Activated T-helper 17 cell treated with anti-CD3 and anti-CD28 coated beads, Interleukin-2, amount 50 U/mL, for 72 hours (primary cell): ENCODE results near the gene TMEM141. TPM values are rescaled to one million over a fixed set of nuclear protein-coding genes. Genes with fewer than 3 reads are reported as not detected.
A peak's percentile ranks its signal among the peaks of the same experiment; 100 is the strongest.
"Not testable (repeated sequence)": the region's sequence is repeated elsewhere in the genome, so short reads cannot be mapped to it uniquely, and the experiment has no call there.

Experiments
- ATAC-seq: fragments of 150-1000 bp; cut with Tn5 transposase; replicated peaks from 2 replicates; pipeline ENCODE4 v1.10.0; 2021; ENCODE audit warnings: mild to moderate bottlenecking, moderate library complexity
- H3K27ac Mint-ChIP-seq: one replicate; pipeline ENCODE4 v1.8.0; 2022; ENCODE audit warnings: mixed read lengths
- H3K27me3 Mint-ChIP-seq: one replicate; pipeline ENCODE4 v1.8.0; 2022; ENCODE audit warnings: mixed read lengths
- H3K36me3 Mint-ChIP-seq: one replicate; pipeline ENCODE4 v1.8.0; 2022; ENCODE audit warnings: low read depth, mild to moderate bottlenecking, mixed read lengths
- H3K4me1 Mint-ChIP-seq: one replicate; pipeline ENCODE4 v1.8.0; 2022; ENCODE audit warnings: mixed read lengths
- H3K4me3 Mint-ChIP-seq: one replicate; pipeline ENCODE4 v1.8.0; 2022; ENCODE audit warnings: mild to moderate bottlenecking, mixed read lengths
- H3K9me3 Mint-ChIP-seq: one replicate; pipeline ENCODE4 v1.8.0; 2022; ENCODE audit warnings: mixed read lengths
- total RNA-seq, 2 donors: library from RNA; stranded (reverse); gene quantifications; one replicate each; pipeline ENCODE4 v1.2.3, GENCODE V29; 2022

TMEM141 gene
- total RNA-seq, 2 donors from 2014 or later, result 30.1 to 30.7 TPM

DNA sequence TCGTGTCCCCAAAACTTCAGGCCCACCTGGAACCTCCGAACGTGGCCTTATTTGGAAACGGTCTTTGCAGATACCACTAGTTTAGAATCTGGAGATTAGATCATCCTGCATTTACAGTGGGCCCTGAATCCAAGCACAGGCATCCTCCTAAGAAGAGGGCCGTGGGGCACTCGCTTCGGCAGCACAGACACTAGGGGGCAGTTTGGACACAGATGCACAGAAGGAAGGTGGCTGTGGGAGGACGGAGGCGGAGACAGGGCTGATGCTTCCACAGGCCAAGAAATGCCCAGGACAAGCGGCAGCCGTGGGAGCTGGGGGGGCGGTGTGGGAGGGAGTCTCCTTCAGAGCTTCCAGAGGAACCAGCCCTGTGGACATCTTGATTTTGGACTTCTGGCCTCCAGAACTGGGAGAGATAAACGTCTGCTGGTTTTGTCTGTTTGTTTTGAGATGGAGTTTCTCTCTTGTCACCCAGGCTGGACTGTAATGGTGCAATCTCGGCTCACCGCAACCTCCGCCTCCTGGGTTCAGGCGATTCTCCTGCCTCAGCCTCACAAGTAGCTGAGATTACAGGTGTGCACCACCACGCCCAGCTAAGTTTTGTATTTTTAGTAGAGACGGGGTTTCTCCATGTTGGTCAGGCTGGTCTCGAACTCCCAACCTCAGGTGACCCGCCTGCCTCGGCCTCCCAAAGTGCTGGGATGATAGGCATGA is 30.2 kb upstream of the TMEM141 start:
- H3K27me3 Mint-ChIP-seq, H3K27ac Mint-ChIP-seq, H3K9me3 Mint-ChIP-seq, H3K36me3 Mint-ChIP-seq, H3K4me3 Mint-ChIP-seq, H3K4me1 Mint-ChIP-seq: not testable (repeated sequence)
- peak; percentile 34 for ATAC-seq

GRCh38 chr9:136761545-136761981 is 29.6 kb upstream of the TMEM141 start:
- H3K9me3 Mint-ChIP-seq, result no peaks in the 10 kb centered on the region
- no peak for ATAC-seq
- no peaks in the 10 kb centered on the region for H3K36me3 Mint-ChIP-seq
- H3K4me1 Mint-ChIP-seq, result peaks cover under 1% of the 10 kb centered on the region
- no peak overlapping the region for H3K4me3 Mint-ChIP-seq
- H3K27ac Mint-ChIP-seq, result no peak overlapping the region
- H3K27me3 Mint-ChIP-seq, result peaks cover 4% of the 10 kb centered on the region

DNA sequence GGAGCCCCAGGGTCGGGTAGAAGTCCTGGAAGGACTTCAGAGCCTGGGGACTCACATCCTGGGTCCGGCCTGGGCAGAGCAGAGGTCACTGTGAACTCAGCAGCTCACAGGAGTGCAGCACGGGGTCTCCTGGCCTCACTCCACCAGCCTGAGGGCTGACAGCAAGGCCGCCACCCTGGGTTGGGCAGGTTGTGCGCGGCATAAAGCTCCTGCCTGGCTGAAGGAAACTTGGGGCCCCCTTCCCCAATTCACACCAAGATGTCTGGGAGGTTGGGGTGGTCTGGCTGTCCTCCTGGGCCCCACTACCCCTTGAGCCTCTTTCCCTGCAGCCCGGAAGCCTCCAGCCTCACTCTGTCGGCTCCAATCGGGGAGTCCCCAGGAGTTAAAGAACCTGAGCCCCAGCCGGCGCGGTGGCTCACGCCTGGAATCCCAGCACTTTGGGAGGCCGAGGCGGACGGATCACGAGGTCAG is 28.9 kb upstream of the TMEM141 start:
- H3K36me3 Mint-ChIP-seq, result no peaks in the 10 kb centered on the region
- H3K4me1 Mint-ChIP-seq, result peaks cover 6% of the 10 kb centered on the region
- no peak for ATAC-seq
- no peak overlapping the region for H3K27ac Mint-ChIP-seq
- H3K4me3 Mint-ChIP-seq, result no peak overlapping the region
- no peaks in the 10 kb centered on the region for H3K9me3 Mint-ChIP-seq
- H3K27me3 Mint-ChIP-seq, result peaks cover 4% of the 10 kb centered on the region

DNA sequence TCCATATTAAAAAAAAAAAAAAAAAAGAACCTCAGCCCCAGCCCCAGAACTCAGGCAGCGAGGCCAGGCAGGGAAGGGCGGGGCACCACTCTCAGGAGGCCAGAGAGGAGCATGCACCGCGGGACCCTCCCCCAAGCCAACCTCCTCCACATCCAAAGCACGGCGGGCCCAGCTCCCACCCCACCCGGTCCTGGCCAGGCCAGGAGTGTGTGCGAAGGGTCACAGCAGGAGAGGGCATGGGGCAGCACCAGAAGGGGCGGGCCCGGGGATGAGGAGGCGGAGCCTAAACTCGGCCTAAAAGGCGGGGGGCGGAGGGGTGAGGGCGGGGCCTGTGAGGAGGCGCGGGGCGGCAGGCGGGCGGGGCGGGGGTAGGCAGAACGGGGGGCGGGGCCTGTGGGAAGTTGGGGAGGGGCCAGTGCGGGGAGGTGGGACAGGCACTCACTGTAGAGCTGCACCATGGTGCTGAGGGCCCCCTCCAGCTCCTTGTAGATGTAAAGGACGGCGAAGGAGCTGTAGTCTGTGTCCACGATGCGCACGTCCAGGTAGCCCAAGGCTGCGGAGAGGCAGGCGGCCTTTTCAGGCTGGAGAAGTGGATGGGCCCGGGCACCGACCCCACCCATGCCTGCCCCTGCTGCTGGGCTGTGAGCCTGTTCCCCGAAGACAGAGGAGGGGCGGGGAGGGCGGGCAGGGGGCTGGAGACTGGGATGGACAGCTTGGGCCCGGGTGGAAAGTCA is 28.1 kb upstream of the TMEM141 start:
- H3K27ac Mint-ChIP-seq, result no peak overlapping the region
- no peak for ATAC-seq
- peaks cover 9% of the 10 kb centered on the region for H3K27me3 Mint-ChIP-seq

GRCh38 chr9:136763649-136764035 is 27.5 kb upstream of the TMEM141 start:
- H3K27me3 Mint-ChIP-seq, result peaks cover 9% of the 10 kb centered on the region
- H3K9me3 Mint-ChIP-seq, result no peaks in the 10 kb centered on the region
- no peak overlapping the region for H3K4me3 Mint-ChIP-seq
- ATAC-seq, result no peak
- peaks cover 6% of the 10 kb centered on the region for H3K4me1 Mint-ChIP-seq
- no peak overlapping the region for H3K27ac Mint-ChIP-seq
- no peaks in the 10 kb centered on the region for H3K36me3 Mint-ChIP-seq

More for the DNA sequence above, 28.1 kb upstream of the TMEM141 start:
- Mint-ChIP-seq H3K4me1 (peaks cover 6% of the 10 kb centered on the region), H3K36me3 (no peaks in the 10 kb centered on the region), H3K4me3 (no peak overlapping the region), H3K9me3 (no peaks in the 10 kb centered on the region)

DNA sequence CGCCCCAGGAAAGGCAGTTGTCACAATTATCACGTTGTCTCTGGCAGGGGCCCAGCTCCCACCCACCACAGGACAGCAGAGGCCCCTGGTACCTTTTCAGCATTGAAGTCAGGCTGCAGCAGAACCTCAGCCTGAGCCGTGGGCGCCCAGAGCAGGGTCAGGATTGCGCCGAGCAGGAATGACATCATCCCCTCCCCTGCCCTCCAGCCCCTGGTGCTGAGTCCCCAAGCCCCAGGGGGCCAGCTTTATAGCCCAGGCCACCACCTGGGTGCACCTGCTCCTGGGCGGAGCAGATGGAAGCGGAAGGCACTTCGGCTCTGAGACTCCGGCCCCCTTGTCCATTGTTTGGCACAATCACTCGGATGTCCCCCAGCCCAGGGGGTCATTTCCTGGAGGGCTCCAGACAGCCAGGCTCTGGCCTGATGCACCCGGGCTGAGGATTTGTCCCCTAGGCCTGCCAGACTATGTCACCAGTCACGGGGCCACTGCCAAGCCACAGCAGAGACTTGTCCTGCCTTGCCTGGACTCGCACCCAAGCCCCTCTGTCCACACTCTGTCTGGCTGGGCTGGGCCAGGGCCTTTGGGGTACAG is 26.7 kb upstream of the TMEM141 start, which contains the start of gene LCN15:
Gene LCN15, minus strand, starts transcription at position 218 of the 591 bp plus-strand sequence. Its CDS starts 30 bp downstream, at position 188.
- peaks cover 9% of the 10 kb centered on the region for H3K27me3 Mint-ChIP-seq
- ATAC-seq, result no peak
- no peaks in the 10 kb centered on the region for H3K9me3 Mint-ChIP-seq
- H3K4me3 Mint-ChIP-seq, result no peak within 1 kb of the TSS
- H3K36me3 Mint-ChIP-seq, result no peaks in the 10 kb centered on the region
- H3K27ac Mint-ChIP-seq, result no peak within 1 kb of the TSS
- peaks cover 6% of the 10 kb centered on the region for H3K4me1 Mint-ChIP-seq

DNA sequence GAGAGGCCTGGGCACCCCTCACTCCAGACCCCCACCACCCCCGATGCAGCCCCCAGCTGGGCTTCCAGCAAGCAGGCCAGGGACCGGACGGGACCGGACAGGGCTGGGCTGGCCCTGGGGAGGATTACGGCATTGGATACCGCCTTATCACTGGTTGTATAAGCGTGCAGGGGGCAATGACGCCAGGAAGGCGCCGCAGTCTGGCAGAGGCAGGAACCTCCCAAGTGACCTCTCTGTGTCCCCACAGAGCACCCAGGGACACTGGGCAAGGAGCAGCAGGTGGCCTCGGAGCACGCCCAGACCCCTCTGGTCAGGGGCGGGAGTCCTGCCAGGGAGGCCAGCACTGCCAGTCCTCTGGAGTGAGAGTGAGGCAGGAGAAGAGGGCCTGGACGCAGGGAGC is 26.1 kb upstream of the TMEM141 start:
- Mint-ChIP-seq H3K4me3 (no peak overlapping the region), H3K27me3 (peaks cover 9% of the 10 kb centered on the region), H3K36me3 (no peaks in the 10 kb centered on the region), H3K27ac (no peak overlapping the region), H3K4me1 (peaks cover 6% of the 10 kb centered on the region), H3K9me3 (no peaks in the 10 kb centered on the region)
- ATAC-seq, result no peak

DNA sequence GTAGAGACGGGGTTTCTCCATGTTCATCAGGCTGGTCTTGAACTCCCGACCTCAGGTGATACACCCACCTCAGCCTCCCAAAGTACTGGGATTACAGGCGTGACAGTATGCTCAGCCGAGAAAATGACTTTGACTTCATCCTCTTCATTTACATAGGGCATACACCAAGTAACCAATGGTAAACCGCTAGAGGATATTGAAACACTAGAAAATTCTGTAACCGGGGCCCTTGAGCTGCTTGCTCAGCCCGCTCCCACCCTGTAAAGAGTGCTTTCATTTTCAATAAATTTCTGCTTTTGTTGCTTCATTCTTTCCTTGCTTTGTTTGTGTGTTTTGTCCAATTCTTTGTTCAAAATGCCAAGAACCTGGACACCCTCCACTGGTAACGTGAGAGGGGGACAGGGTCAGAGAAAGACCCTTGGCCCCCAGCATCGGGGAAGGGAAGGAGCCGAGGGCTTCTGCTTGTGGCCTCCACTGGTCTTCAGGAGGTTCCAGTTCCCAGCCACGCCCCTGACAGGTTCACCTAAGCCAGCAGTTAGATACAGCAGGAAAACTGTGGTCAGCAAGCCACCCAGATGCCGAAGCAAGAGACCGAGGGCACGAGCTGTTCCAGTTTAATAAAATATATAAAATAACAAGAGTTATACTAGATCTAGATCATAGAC is 25.3 kb upstream of the TMEM141 start:
- peak overlapping the region; percentile 50 for H3K4me3 Mint-ChIP-seq
- H3K27me3 Mint-ChIP-seq, H3K4me1 Mint-ChIP-seq, H3K36me3 Mint-ChIP-seq, H3K9me3 Mint-ChIP-seq: not testable (repeated sequence)
- peak overlapping the region; percentile 61 for H3K27ac Mint-ChIP-seq
- peak; percentile 68 for ATAC-seq

- not testable (repeated sequence) for H3K9me3 Mint-ChIP-seq, H3K4me1 Mint-ChIP-seq, H3K36me3 Mint-ChIP-seq, H3K27me3 Mint-ChIP-seq
- peak overlapping the region; percentile 63 for H3K4me3 Mint-ChIP-seq
- ATAC-seq, result peak; percentile 72
- peak overlapping the region; percentile 81 for H3K27ac Mint-ChIP-seq
These were observed 24.6 kb upstream of the TMEM141 start for GRCh38 chr9:136766410-136767120.

DNA sequence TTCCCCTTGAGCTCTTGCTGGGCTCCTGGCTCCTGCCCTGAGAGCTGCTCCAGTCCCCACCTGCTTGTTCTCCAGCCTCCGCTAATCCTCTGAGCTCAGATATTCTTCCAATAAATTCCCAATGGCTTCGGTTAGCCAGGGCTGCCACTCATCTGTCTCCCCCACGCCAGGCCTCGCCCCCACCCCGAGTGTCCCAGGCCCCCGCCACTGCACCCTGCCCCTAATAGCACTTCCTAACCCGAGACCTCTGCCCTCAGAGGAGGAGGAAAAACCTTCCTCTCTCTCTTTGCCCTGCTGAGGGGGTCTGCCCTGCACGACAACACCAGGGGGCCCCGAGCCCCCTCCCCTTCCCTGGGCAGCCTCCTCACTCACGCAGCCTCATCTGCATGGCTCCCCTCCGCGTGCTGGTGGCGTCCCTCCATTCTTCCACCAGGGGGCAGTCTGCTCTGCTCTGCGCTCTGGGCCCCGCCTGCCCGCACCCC is 21.4 kb upstream of the TMEM141 start:
- Mint-ChIP-seq H3K27ac (no peak overlapping the region), H3K4me3 (no peak overlapping the region), H3K36me3 (no peaks in the 10 kb centered on the region), H3K27me3 (peaks cover 8% of the 10 kb centered on the region), H3K9me3 (no peaks in the 10 kb centered on the region), H3K4me1 (peaks cover 10% of the 10 kb centered on the region)
- ATAC-seq, result peak; percentile 51

DNA sequence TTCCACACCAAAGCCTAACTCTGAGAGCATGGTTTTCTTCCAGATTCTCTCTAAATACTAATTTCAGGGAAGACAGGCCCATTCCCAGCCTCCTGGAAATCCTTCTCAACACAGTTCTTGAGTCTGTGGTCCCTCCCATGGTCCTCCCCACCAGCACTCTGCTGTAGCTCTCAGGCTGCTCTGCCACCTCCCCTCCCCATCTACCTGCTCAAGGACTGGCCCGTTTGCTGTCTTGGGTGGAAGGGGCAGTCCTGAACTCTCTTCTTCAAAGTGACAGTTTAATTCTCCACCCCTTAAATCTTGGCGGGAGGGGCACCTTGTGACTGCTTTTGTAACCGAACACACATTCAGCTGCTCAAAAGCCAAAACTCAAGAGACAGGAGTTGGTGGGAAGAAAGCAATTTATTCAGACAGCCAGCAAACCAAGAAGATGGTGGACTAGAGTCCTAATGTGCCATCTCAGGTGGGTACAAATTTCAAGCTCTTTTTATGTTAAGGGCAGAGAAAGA is 19.2 kb upstream of the TMEM141 start:
- ATAC-seq, result no peak
- H3K9me3 Mint-ChIP-seq, result no peaks in the 10 kb centered on the region
- H3K4me3 Mint-ChIP-seq, result no peak overlapping the region
- no peaks in the 10 kb centered on the region for H3K36me3 Mint-ChIP-seq
- peaks cover 10% of the 10 kb centered on the region for H3K27me3 Mint-ChIP-seq
- H3K27ac Mint-ChIP-seq, result no peak overlapping the region
- H3K4me1 Mint-ChIP-seq, result peaks cover 6% of the 10 kb centered on the region

- Mint-ChIP-seq H3K27me3 (peaks cover 15% of the 10 kb centered on the region), H3K4me1 (peaks cover 4% of the 10 kb centered on the region), H3K4me3 (peak overlapping the region; percentile 26), H3K27ac (no peak overlapping the region), H3K9me3 (no peaks in the 10 kb centered on the region), H3K36me3 (no peaks in the 10 kb centered on the region)
- peak; percentile 85 for ATAC-seq
These were observed 17.6 kb upstream of the TMEM141 start for GRCh38 chr9:136773386-136774044.

DNA sequence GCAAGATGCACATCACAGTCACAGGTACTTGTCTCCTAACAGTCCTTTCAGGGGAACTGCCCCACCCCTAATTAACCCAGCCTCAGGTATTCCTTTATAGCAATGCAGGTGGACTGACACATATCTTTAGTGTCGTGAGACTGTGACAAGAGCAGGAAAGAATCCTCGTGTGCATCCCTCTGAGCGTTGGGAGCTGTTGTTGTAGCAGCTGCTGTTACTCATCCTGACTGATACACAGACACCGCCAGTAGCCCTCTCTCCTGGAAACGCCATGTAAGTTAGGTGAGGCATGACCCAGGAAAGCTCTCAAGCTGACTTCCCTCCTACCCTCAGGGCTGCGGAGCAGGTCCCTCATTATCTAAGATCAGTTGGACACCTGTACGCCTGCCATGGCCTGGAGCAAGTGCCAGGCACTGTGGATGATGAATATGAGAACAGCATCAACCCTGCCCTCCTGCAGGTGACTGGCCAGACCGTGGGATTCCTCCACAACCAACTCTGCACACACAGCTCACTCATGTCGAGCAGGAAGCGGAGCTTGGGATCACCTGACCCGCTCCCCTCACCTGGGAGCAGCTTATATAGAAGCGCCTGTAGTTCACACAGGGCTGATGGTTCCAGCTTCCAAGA is 16.6 kb upstream of the TMEM141 start:
- Mint-ChIP-seq H3K4me3 (no peak overlapping the region), H3K27me3 (peaks cover 21% of the 10 kb centered on the region), H3K36me3 (no peaks in the 10 kb centered on the region), H3K4me1 (peaks cover 11% of the 10 kb centered on the region), H3K27ac (no peak overlapping the region), H3K9me3 (no peaks in the 10 kb centered on the region)
- no peak for ATAC-seq
